ENCODE data around the gene C11orf52.

- TF ChIP-seq, protein P1, sequence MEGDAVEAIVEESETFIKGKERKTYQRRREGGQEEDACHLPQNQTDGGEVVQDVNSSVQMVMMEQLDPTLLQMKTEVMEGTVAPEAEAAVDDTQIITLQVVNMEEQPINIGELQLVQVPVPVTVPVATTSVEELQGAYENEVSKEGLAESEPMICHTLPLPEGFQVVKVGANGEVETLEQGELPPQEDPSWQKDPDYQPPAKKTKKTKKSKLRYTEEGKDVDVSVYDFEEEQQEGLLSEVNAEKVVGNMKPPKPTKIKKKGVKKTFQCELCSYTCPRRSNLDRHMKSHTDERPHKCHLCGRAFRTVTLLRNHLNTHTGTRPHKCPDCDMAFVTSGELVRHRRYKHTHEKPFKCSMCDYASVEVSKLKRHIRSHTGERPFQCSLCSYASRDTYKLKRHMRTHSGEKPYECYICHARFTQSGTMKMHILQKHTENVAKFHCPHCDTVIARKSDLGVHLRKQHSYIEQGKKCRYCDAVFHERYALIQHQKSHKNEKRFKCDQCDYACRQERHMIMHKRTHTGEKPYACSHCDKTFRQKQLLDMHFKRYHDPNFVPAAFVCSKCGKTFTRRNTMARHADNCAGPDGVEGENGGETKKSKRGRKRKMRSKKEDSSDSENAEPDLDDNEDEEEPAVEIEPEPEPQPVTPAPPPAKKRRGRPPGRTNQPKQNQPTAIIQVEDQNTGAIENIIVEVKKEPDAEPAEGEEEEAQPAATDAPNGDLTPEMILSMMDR (IDR thresholded peaks at IDR 0.05) = no peak
- no peak for TF ChIP-seq EZH2 (IDR thresholded peaks at IDR 0.05; ENCODE audit: borderline replicate concordance, insufficient read depth, low read depth, low read length, poor library complexity, severe bottlenecking)
Measured at GRCh38 chr11:111918390-111919256, at the start of gene C11orf52.

Data from B cell (primary cell).